HG02852 (cell line): Measurements from ENCODE around the gene GPC5.
"Not testable (repeated sequence)": the region's sequence is repeated elsewhere in the genome, so short reads cannot be mapped to it uniquely, and the experiment has no call there.

ENCODE experiments used
- ATAC-seq: cut with Tn5 transposase; IDR thresholded peaks from one replicate; pipeline ENCODE4 v1.9.1; 2021; ENCODE audit warnings: mild to moderate bottlenecking, moderate library complexity; ENCODE audit not compliant: unreplicated experiment

Gene GPC5

GRCh38 chr13:92512852-92513251, 1114.4 kb downstream of the GPC5 start:
- no peak for ATAC-seq

- ATAC-seq: no peak
Measured at GRCh38 chr13:92513672-92514071, 1115.3 kb downstream of the GPC5 start.

GRCh38 chr13:92514420-92515125, 1116.2 kb downstream of the GPC5 start:
- no peak for ATAC-seq

GRCh38 chr13:92516878-92517277, 1118.5 kb downstream of the GPC5 start:
- ATAC-seq: not testable (repeated sequence)

- not testable (repeated sequence) for ATAC-seq
Measured at GRCh38 chr13:92518622-92519021, 1120.2 kb downstream of the GPC5 start.

- no peak for ATAC-seq
Measured at GRCh38 chr13:92530364-92530763, 1131.9 kb downstream of the GPC5 start.

GRCh38 chr13:92535222-92536006, 1137.0 kb downstream of the GPC5 start:
- no peak for ATAC-seq

GRCh38 chr13:92537471-92537870, 1139.0 kb downstream of the GPC5 start:
- ATAC-seq: no peak

GRCh38 chr13:92538164-92538563, 1139.7 kb downstream of the GPC5 start:
- ATAC-seq: no peak

- ATAC-seq: not testable (repeated sequence)
Measured at GRCh38 chr13:92539148-92539547, 1140.7 kb downstream of the GPC5 start.

- no peak for ATAC-seq
Measured at GRCh38 chr13:92547266-92547665, 1148.8 kb downstream of the GPC5 start.

GRCh38 chr13:92549276-92549675, 1150.9 kb downstream of the GPC5 start:
- ATAC-seq: no peak

GRCh38 chr13:92553470-92554114, 1155.2 kb downstream of the GPC5 start:
- ATAC-seq: no peak

GRCh38 chr13:92560883-92561282, 1162.5 kb downstream of the GPC5 start:
- ATAC-seq: no peak

GRCh38 chr13:92564942-92565341, 1166.5 kb downstream of the GPC5 start:
- no peak for ATAC-seq

GRCh38 chr13:92566767-92567166, 1168.3 kb downstream of the GPC5 start:
- no peak for ATAC-seq

- no peak for ATAC-seq
Measured at GRCh38 chr13:92572190-92572589, 1173.8 kb downstream of the GPC5 start.

- no peak for ATAC-seq
Measured at GRCh38 chr13:92573467-92574057, 1175.1 kb downstream of the GPC5 start.

GRCh38 chr13:92574499-92574898, 1176.1 kb downstream of the GPC5 start:
- no peak for ATAC-seq

GRCh38 chr13:92575777-92576176, 1177.4 kb downstream of the GPC5 start:
- no peak for ATAC-seq

GRCh38 chr13:92578358-92578757, 1179.9 kb downstream of the GPC5 start:
- no peak for ATAC-seq
